Neural progenitor cell (in vitro differentiated cells): ENCODE measurements around the gene TCERG1L. TPM values are rescaled to one million over a fixed set of nuclear protein-coding genes. Genes with fewer than 3 reads are reported as not detected.
"Not testable (repeated sequence)": the region's sequence is repeated elsewhere in the genome, so short reads cannot be mapped to it uniquely, and the experiment has no call there.

Source experiments
- DNase-seq: peaks from one replicate; pipeline ENCODE4 v3.0.0-alpha.2; 2016; ENCODE audit warnings: low spot score
- H2AFZ ChIP-seq: fragments of 200-600 bp; sonication (generic); replicated peaks from 2 replicates; pipeline ENCODE4 v1.6.1; 2016; ENCODE audit warnings: antibody characterized with exemption
- H3F3A ChIP-seq: fragments of 200-600 bp; sonication (generic); 2 replicates; pipeline ENCODE4 v1.6.1; 2016; ENCODE audit warnings: antibody characterized with exemption, low read depth
- H3K27ac ChIP-seq: fragments of 200-600 bp; sonication (generic); 2 replicates; pipeline ENCODE4 v1.5.1; 2016; ENCODE audit warnings: mild to moderate bottlenecking
- H3K27me3 ChIP-seq: fragments of 200-600 bp; sonication (generic); 2 replicates; pipeline ENCODE4 v1.6.1; 2016; ENCODE audit warnings: mild to moderate bottlenecking, moderate library complexity
- H3K36me3 ChIP-seq: fragments of 200-600 bp; sonication (generic); 2 replicates; pipeline ENCODE4 v1.5.1; 2016
- H3K4me1 ChIP-seq: fragments of 200-600 bp; sonication (generic); 2 replicates; pipeline ENCODE4 v1.6.1; 2016; ENCODE audit warnings: mixed run types
- H3K4me2 ChIP-seq: fragments of 200-600 bp; sonication (generic); 2 replicates; pipeline ENCODE4 v1.6.1; 2016
- H3K4me3 ChIP-seq: fragments of 200-600 bp; sonication (generic); 2 replicates; pipeline ENCODE4 v1.5.1; 2016
- H3K79me2 ChIP-seq: fragments of 200-600 bp; sonication (generic); 2 replicates; pipeline ENCODE4 v1.6.1; 2016; ENCODE audit warnings: low read depth
- H3K9ac ChIP-seq: fragments of 200-600 bp; sonication (generic); 2 replicates; pipeline ENCODE4 v1.6.1; 2016
- H3K9me3 ChIP-seq: fragments of 200-600 bp; sonication (generic); 2 replicates; pipeline ENCODE4 v1.5.1; 2016; ENCODE audit warnings: low read depth
- H4K20me1 ChIP-seq: fragments of 200-600 bp; sonication (generic); 2 replicates; pipeline ENCODE4 v1.6.1; 2016; ENCODE audit warnings: low read depth
- H3K27ac Mint-ChIP-seq: 3 replicates; pipeline ENCODE4 v1.8.0; 2021; ENCODE audit warnings: mixed read lengths
- H3K27me3 Mint-ChIP-seq: 2 replicates; pipeline ENCODE4 v1.8.0; 2022; ENCODE audit warnings: low read depth, mild to moderate bottlenecking, inconsistent platforms, moderate library complexity, mixed read lengths; ENCODE audit not compliant: insufficient read depth
- H3K36me3 Mint-ChIP-seq: 3 replicates; pipeline ENCODE4 v1.8.0; 2021; ENCODE audit warnings: mixed read lengths
- H3K4me1 Mint-ChIP-seq: 3 replicates; pipeline ENCODE4 v1.8.0; 2021; ENCODE audit warnings: mixed read lengths
- H3K4me3 Mint-ChIP-seq: 3 replicates; pipeline ENCODE4 v1.8.0; 2021; ENCODE audit warnings: mild to moderate bottlenecking, moderate library complexity, mixed read lengths
- H3K9me3 Mint-ChIP-seq: 3 replicates; pipeline ENCODE4 v1.8.0; 2020; ENCODE audit warnings: mixed read lengths
- EZH2 ChIP-seq: fragments of 200-600 bp; sonication (generic); IDR thresholded peaks from 2 replicates; pipeline ENCODE4 v1.6.1; 2017; ENCODE audit warnings: antibody characterized with exemption, mild to moderate bottlenecking, moderate library complexity
- EZH2phosphoT487 ChIP-seq: fragments of 200-600 bp; sonication (generic); IDR thresholded peaks from 2 replicates; pipeline ENCODE4 v1.6.1; 2017; ENCODE audit warnings: antibody characterized with exemption
- total RNA-seq: library from RNA; depleted of rRNA; stranded (reverse); fragments of >200 nt; gene quantifications from 2 replicates; pipeline ENCODE4 v1.2.3, GENCODE V29; 2015; ENCODE audit warnings: low replicate concordance
- TF ChIP-seq, protein P1 (sequence below): fragments of 200-600 bp; sonication (generic); IDR thresholded peaks from 2 replicates; pipeline ENCODE4 v1.5.1; 2017; ENCODE audit warnings: antibody characterized with exemption, mild to moderate bottlenecking

The TCERG1L gene
- total RNA-seq, 1 donor from 2014 or later: 1.8 TPM

DNA sequence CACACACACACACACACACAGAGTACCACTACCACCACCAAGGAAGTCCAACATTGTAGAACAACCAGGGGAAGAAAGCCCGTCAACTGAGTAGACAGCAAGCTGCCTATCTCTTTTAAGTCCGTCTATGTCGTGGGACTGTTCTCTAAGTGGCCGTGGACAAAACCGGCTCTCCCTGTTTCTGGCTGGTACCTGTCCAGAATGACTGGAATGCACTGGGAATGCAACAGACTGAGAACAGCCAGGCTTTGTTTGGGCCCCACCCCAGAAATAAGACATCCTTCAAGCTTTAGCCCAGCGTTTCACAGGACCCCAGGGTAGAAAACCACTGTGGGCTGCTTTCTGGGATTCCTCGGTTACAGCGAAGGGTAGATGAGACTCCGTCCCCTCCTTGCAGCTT is 203.6 kb downstream of the TCERG1L start:
- TF ChIP-seq EZH2 (no peak), EZH2phosphoT487 (no peak)
- TF ChIP-seq, protein P1, sequence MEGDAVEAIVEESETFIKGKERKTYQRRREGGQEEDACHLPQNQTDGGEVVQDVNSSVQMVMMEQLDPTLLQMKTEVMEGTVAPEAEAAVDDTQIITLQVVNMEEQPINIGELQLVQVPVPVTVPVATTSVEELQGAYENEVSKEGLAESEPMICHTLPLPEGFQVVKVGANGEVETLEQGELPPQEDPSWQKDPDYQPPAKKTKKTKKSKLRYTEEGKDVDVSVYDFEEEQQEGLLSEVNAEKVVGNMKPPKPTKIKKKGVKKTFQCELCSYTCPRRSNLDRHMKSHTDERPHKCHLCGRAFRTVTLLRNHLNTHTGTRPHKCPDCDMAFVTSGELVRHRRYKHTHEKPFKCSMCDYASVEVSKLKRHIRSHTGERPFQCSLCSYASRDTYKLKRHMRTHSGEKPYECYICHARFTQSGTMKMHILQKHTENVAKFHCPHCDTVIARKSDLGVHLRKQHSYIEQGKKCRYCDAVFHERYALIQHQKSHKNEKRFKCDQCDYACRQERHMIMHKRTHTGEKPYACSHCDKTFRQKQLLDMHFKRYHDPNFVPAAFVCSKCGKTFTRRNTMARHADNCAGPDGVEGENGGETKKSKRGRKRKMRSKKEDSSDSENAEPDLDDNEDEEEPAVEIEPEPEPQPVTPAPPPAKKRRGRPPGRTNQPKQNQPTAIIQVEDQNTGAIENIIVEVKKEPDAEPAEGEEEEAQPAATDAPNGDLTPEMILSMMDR: no peak
- no peaks in the 10 kb centered on the region for H3K36me3 Mint-ChIP-seq
- H3K4me1 ChIP-seq: no peaks in the 10 kb centered on the region
- H3K9me3 Mint-ChIP-seq: peaks cover 9% of the 10 kb centered on the region
- H3K27ac ChIP-seq: no peak overlapping the region
- no peak overlapping the region for H3K4me2 ChIP-seq
- H3K27me3 ChIP-seq: no peaks in the 10 kb centered on the region
- DNase-seq: no peak
- H3K27ac Mint-ChIP-seq: no peak overlapping the region
- H3K36me3 ChIP-seq: no peaks in the 10 kb centered on the region
- H3K4me3 ChIP-seq: no peak overlapping the region
- H3K4me3 Mint-ChIP-seq: no peak overlapping the region
- H3K9ac ChIP-seq: no peak overlapping the region
- H2AFZ ChIP-seq: no peak overlapping the region
- H3K27me3 Mint-ChIP-seq: peaks cover 8% of the 10 kb centered on the region
- H3K79me2 ChIP-seq: no peaks in the 10 kb centered on the region
- H3K9me3 ChIP-seq: no peaks in the 10 kb centered on the region
- no peaks in the 10 kb centered on the region for H3F3A ChIP-seq
- no peaks in the 10 kb centered on the region for H4K20me1 ChIP-seq
- no peaks in the 10 kb centered on the region for H3K4me1 Mint-ChIP-seq

DNA sequence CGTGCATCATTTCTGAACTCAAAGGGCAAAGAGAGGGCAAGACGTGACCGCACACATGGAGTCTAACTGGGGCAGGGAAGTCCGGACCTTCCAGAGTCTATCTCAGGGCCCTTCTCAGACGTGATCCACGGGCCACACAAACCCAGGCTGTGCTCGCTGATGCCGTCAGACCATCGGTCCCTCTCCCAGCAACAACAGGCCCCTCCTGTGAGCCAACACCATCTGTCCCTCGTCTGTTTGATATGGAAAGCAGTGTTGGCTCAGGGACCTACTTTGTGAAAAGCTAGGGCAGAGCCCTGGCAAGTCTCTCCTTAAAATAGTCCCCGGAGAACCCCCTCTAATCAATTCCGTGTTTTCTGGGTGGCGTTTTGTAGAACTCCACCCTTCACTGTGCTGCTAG is 208.8 kb downstream of the TCERG1L start:
- no peak overlapping the region for H2AFZ ChIP-seq
- H4K20me1 ChIP-seq: no peaks in the 10 kb centered on the region
- H3K9ac ChIP-seq: no peak overlapping the region
- Mint-ChIP-seq H3K27me3 (peaks cover 4% of the 10 kb centered on the region), H3K4me1 (peaks cover 6% of the 10 kb centered on the region), H3K9me3 (peaks cover 5% of the 10 kb centered on the region), H3K4me3 (no peak overlapping the region), H3K36me3 (no peaks in the 10 kb centered on the region), H3K27ac (no peak overlapping the region)
- no peaks in the 10 kb centered on the region for H3K9me3 ChIP-seq
- TF ChIP-seq, protein P1: no peak
- TF ChIP-seq EZH2phosphoT487 (no peak), EZH2 (no peak)
- H3K4me2 ChIP-seq: no peak overlapping the region
- H3K4me1 ChIP-seq: no peaks in the 10 kb centered on the region
- H3K4me3 ChIP-seq: no peak overlapping the region
- no peaks in the 10 kb centered on the region for H3K79me2 ChIP-seq
- H3F3A ChIP-seq: no peaks in the 10 kb centered on the region
- H3K36me3 ChIP-seq: no peaks in the 10 kb centered on the region
- H3K27me3 ChIP-seq: no peaks in the 10 kb centered on the region
- DNase-seq: no peak
- no peak overlapping the region for H3K27ac ChIP-seq

DNA sequence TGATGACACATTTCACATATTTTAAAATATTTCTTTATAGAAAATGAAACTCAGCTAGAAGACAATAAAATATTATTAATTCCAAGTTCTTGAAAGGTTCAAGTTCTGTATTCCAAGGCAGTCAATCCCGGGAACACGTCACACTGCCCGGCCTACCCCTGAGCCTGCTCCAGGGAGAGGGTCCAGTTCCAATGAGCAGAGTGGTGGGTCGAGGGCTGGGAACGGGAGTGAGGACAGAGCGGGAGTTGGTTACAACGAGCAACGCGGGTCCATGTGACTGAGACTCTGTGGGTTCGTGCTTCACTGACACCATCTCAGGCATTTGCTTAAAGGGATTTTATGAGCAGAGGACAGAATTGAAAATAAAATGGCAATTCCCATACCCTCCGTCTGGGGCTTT is 209.4 kb downstream of the TCERG1L start:
- peaks cover 3% of the 10 kb centered on the region for H3K9me3 Mint-ChIP-seq
- peaks cover 6% of the 10 kb centered on the region for H3K4me1 Mint-ChIP-seq
- no peak overlapping the region for H3K9ac ChIP-seq
- H3K27me3 ChIP-seq: no peaks in the 10 kb centered on the region
- H3K4me2 ChIP-seq: no peak overlapping the region
- H3K27me3 Mint-ChIP-seq: peaks cover 3% of the 10 kb centered on the region
- TF ChIP-seq EZH2 (no peak), EZH2phosphoT487 (no peak)
- TF ChIP-seq, protein P1: no peak
- no peaks in the 10 kb centered on the region for H3F3A ChIP-seq
- no peak overlapping the region for H2AFZ ChIP-seq
- no peaks in the 10 kb centered on the region for H3K36me3 ChIP-seq
- no peak overlapping the region for H3K27ac Mint-ChIP-seq
- H4K20me1 ChIP-seq: no peaks in the 10 kb centered on the region
- DNase-seq: no peak
- H3K9me3 ChIP-seq: no peaks in the 10 kb centered on the region
- no peaks in the 10 kb centered on the region for H3K4me1 ChIP-seq
- no peak overlapping the region for H3K4me3 Mint-ChIP-seq
- H3K36me3 Mint-ChIP-seq: no peaks in the 10 kb centered on the region
- no peaks in the 10 kb centered on the region for H3K79me2 ChIP-seq
- H3K4me3 ChIP-seq: no peak overlapping the region
- H3K27ac ChIP-seq: no peak overlapping the region

DNA sequence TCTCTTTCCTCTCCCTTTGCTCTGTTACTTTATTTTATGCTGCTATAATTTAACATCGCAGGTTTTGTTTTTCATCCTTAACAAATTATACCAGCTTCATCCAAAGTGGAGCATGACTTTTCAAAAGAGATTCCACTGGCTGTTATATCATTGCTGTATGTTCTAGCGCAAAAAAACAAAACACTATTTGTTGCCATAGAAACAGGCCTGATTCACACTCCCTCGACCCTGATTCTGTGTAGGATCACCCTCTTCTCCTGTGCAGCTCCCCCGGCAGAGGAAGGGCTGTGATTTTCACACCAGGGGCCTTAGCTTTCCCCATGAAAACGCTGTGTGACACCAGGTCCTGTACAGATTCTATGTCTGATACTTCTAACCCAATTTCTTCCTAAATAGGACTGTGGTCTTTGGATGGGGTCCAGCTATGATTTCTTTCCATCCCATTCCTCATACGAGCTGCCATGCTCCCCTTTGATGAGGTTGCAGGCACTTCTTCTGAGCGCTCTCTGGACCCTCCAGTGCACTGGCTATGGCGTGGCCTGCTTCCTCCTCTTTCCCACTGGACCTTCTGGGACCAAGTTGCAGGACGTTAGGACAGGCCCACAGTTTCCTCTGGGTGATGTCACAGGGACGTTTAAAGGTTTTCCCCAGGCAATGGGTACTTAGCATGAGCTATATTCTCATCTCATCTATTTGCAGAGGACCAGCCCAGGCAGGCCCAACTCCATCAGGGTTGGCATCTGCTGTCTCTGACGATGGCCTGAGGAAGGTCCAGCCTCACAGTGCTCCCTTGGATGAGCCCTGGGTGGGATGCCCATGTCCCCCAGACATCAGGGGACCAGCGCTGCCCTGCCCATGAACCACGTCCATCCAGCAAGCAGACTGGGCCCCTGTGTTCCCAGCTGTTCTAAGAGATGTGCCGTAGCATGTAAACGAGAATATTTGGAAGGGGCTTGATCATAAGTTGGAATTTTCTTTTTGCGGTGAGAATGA is 210.8 kb downstream of the TCERG1L start:
- not testable (repeated sequence) for H3K4me3 ChIP-seq, H3K4me1 Mint-ChIP-seq, H3K4me1 ChIP-seq, H3K79me2 ChIP-seq, H3K27me3 Mint-ChIP-seq, H3K27ac Mint-ChIP-seq, H3K27me3 ChIP-seq, H3K36me3 ChIP-seq, H3F3A ChIP-seq, H3K4me3 Mint-ChIP-seq, H2AFZ ChIP-seq, H4K20me1 ChIP-seq, H3K4me2 ChIP-seq, H3K36me3 Mint-ChIP-seq, H3K9me3 Mint-ChIP-seq, DNase-seq, H3K9ac ChIP-seq, H3K9me3 ChIP-seq, H3K27ac ChIP-seq
